H1 (cell line): ENCODE data around the gene LRRC30. TPM values are rescaled to one million over a fixed set of nuclear protein-coding genes. Genes with fewer than 3 reads are reported as not detected.

Experiments used
- CTCF ChIA-PET: fragments of 300-600 bp; sonication (Branson Sonifier 250); formaldehyde crosslinking; loops from one replicate; lab custom pipeline; 2021; ENCODE audit not compliant: partially characterized antibody; lab: Charles Lee
- POLR2A ChIA-PET: fragments of 300-600 bp; sonication (Branson Sonifier 250); formaldehyde crosslinking; loops from one replicate; lab custom pipeline; 2021; ENCODE audit warnings: inconsistent platforms; ENCODE audit not compliant: partially characterized antibody; lab: Charles Lee
- DNase-seq, 2 experiments: peaks; one replicate each; pipeline versions ENCODE4 v3.0.0 to v3.0.0-alpha.2; 2010 to 2022; ENCODE audit warnings: low spot score in 2 of 2, low read depth in 1 of 2, mixed read lengths in 1 of 2
- FAIRE-seq: peaks from 2 replicates; lab custom pipeline; 2011; peaks lifted over from hg19 to GRCh38; lab: Jason Lieb, UNC
- H2AFZ ChIP-seq: 2 replicates; pipeline ENCODE4 v1.8.1; 2012; ENCODE audit warnings: low read length, inconsistent platforms
- H2AK5ac ChIP-seq: 2 replicates; pipeline ENCODE4 v1.6.1; 2013; ENCODE audit warnings: low read depth, low read length
- H2BK120ac ChIP-seq: replicated peaks from 2 replicates; pipeline ENCODE3; 2013; ENCODE audit warnings: low read depth, low read length, inconsistent platforms
- H2BK12ac ChIP-seq: 2 replicates; pipeline ENCODE4 v1.6.1; 2013; ENCODE audit warnings: low read depth, low read length
- H2BK15ac ChIP-seq: 2 replicates; pipeline ENCODE4 v1.6.1; 2013; ENCODE audit warnings: low read length
- H2BK20ac ChIP-seq: 2 replicates; pipeline ENCODE4 v1.6.1; 2013; ENCODE audit warnings: low read length
- H2BK5ac ChIP-seq: 2 replicates; pipeline ENCODE4 v1.6.1; 2013; ENCODE audit warnings: low read depth, low read length
- H3K14ac ChIP-seq: 2 replicates; pipeline ENCODE4 v1.6.1; 2013; ENCODE audit warnings: inconsistent platforms; ENCODE audit not compliant: insufficient read length
- H3K18ac ChIP-seq: 2 replicates; pipeline ENCODE4 v1.6.1; 2013; ENCODE audit warnings: low read length; ENCODE audit errors: extremely low read depth
- H3K23ac ChIP-seq: 2 replicates; pipeline ENCODE4 v1.6.1; 2013; ENCODE audit warnings: inconsistent platforms; ENCODE audit not compliant: insufficient read length
- H3K23me2 ChIP-seq: 2 replicates; pipeline ENCODE4 v1.6.1; 2013; ENCODE audit warnings: low read depth, low read length
- H3K27ac ChIP-seq: 2 replicates; pipeline ENCODE4 v1.6.1; 2011; ENCODE audit warnings: low read depth, low read length, inconsistent platforms
- H3K27me3 ChIP-seq, 4 experiments: replicated peaks in 1 of 4; 1 replicate in 1 of 4; 2 replicates in 3 of 4; pipeline versions ENCODE4 v1.6.1 to v1.8.1; 2011 to 2013; ENCODE audit warnings: low read length in 3 of 4, mild to moderate bottlenecking in 3 of 4, inconsistent platforms in 2 of 4, mixed read lengths in 2 of 4, moderate library complexity in 1 of 4; ENCODE audit not compliant: control insufficient read depth in 3 of 4, insufficient read depth in 3 of 4; ENCODE audit errors: extremely low read depth in 1 of 4
- H3K36me3 ChIP-seq, 4 experiments: 2 replicates each; pipeline versions ENCODE4 v1.6.1 to v1.8.1; 2011 to 2013; ENCODE audit warnings: mild to moderate bottlenecking in 4 of 4, low read length in 3 of 4, moderate library complexity in 2 of 4, control low read depth in 1 of 4, inconsistent platforms in 1 of 4; ENCODE audit not compliant: insufficient read depth in 4 of 4, control insufficient read depth in 2 of 4
- H3K4ac ChIP-seq: replicated peaks from 2 replicates; pipeline ENCODE3; 2013; ENCODE audit warnings: low read length, low read depth, mixed read lengths, inconsistent platforms; ENCODE audit not compliant: insufficient read length
- H3K4me1 ChIP-seq, 4 experiments: replicated peaks in 1 of 4; 1 replicate in 1 of 4; 2 replicates in 3 of 4; pipeline versions ENCODE4 v1.6.1 to v1.8.1; 2011 to 2013; ENCODE audit warnings: low read length in 3 of 4, inconsistent platforms in 2 of 4, mixed read lengths in 1 of 4; ENCODE audit not compliant: insufficient read depth in 4 of 4, control insufficient read depth in 3 of 4
- H3K4me2 ChIP-seq, 2 experiments: 2 replicates each; pipeline versions ENCODE4 v1.6.1 to v1.8.1; 2011 to 2013; ENCODE audit warnings: low read depth in 2 of 2, low read length in 2 of 2, control low read depth in 1 of 2, inconsistent platforms in 1 of 2, mild to moderate bottlenecking in 1 of 2; ENCODE audit not compliant: insufficient read depth in 1 of 2
- H3K4me3 ChIP-seq, 4 experiments: fragments of 200-600, 300-600 bp in 1 of 4; sonication (generic), shearing (Covaris generic), sonication (Bioruptor Twin) in 1 of 4; 2 replicates each; pipeline versions ENCODE4 v1.5.1 to v1.8.1; 2011 to 2016; ENCODE audit warnings: low read length in 4 of 4, low read depth in 3 of 4, control low read depth in 2 of 4, inconsistent platforms in 2 of 4, mild to moderate bottlenecking in 2 of 4, mixed read lengths in 1 of 4, moderate library complexity in 1 of 4; ENCODE audit not compliant: insufficient read depth in 2 of 4; ENCODE audit errors: extremely low read depth in 1 of 4
- H3K56ac ChIP-seq: replicated peaks from 2 replicates; pipeline ENCODE3; 2013; ENCODE audit warnings: low read depth, mild to moderate bottlenecking, mixed read lengths, low read length, inconsistent platforms; ENCODE audit not compliant: insufficient read length
- H3K79me1 ChIP-seq: 2 replicates; pipeline ENCODE4 v1.6.1; 2013; ENCODE audit warnings: low read depth, low read length, control low read depth
- H3K79me2 ChIP-seq, 2 experiments: 2 replicates each; pipeline versions ENCODE4 v1.6.1 to v1.8.1; 2012 to 2013; ENCODE audit warnings: low read length in 2 of 2, mild to moderate bottlenecking in 2 of 2, inconsistent platforms in 1 of 2; ENCODE audit not compliant: insufficient read depth in 2 of 2, control insufficient read depth in 1 of 2
- H3K9ac ChIP-seq, 4 experiments: replicated peaks in 1 of 4; 1 replicate in 1 of 4; 2 replicates in 3 of 4; pipeline versions ENCODE4 v1.6.1 to v1.8.1; 2011 to 2013; ENCODE audit warnings: low read depth in 3 of 4, low read length in 3 of 4, control low read depth in 2 of 4, mild to moderate bottlenecking in 2 of 4, moderate library complexity in 2 of 4, inconsistent platforms in 1 of 4; ENCODE audit errors: extremely low read depth in 1 of 4
- H3K9me3 ChIP-seq, 2 experiments: 2 replicates each; pipeline versions ENCODE4 v1.6.1 to v1.8.1; 2012 to 2013; ENCODE audit warnings: mild to moderate bottlenecking in 2 of 2, moderate library complexity in 2 of 2, control low read depth in 1 of 2, inconsistent platforms in 1 of 2, low read depth in 1 of 2, low read length in 1 of 2, mixed read lengths in 1 of 2; ENCODE audit not compliant: insufficient read depth in 2 of 2
- H4K20me1 ChIP-seq, 2 experiments: replicated peaks in 1 of 2; 2 replicates each; pipeline versions ENCODE3 to v1.8.1; 2011 to 2013; ENCODE audit warnings: inconsistent platforms in 2 of 2, low read length in 2 of 2, mild to moderate bottlenecking in 1 of 2; ENCODE audit not compliant: insufficient read depth in 2 of 2, control insufficient read depth in 1 of 2
- H4K5ac ChIP-seq: 2 replicates; pipeline ENCODE4 v1.6.1; 2013; ENCODE audit warnings: low read length, low read depth, mixed read lengths, inconsistent platforms; ENCODE audit not compliant: insufficient read length
- H4K8ac ChIP-seq: 2 replicates; pipeline ENCODE4 v1.8.0; 2013; ENCODE audit warnings: mild to moderate bottlenecking, moderate library complexity, low read length, inconsistent platforms; ENCODE audit not compliant: insufficient read depth; ENCODE audit errors: extremely low read depth
- H4K91ac ChIP-seq: replicated peaks from 2 replicates; pipeline ENCODE3; 2013; ENCODE audit warnings: low read length, mixed read lengths, inconsistent platforms; ENCODE audit not compliant: insufficient read length
- BACH1 ChIP-seq: IDR thresholded peaks from 2 replicates; pipeline ENCODE4 v1.6.1; 2012; ENCODE audit warnings: low read length, improper control_type of control experiment
- CHD2 ChIP-seq: IDR thresholded peaks from 2 replicates; pipeline ENCODE4 v1.6.1; 2012; ENCODE audit warnings: low read length, improper control_type of control experiment
- EGR1 ChIP-seq: IDR thresholded peaks from 2 replicates; pipeline ENCODE4 v1.6.1; 2011; ENCODE audit warnings: low read depth, low read length, borderline replicate concordance
- HDAC6 ChIP-seq: IDR thresholded peaks from one replicate; pipeline ENCODE4 v1.7.1; 2012; ENCODE audit warnings: low read depth, mild to moderate bottlenecking, inconsistent platforms, low read length, moderate library complexity
- PHF8 ChIP-seq: fragments of 200-600 bp; sonication (generic); conservative IDR thresholded peaks from 2 replicates; pipeline ENCODE4 v1.7.1; 2012; ENCODE audit warnings: low read depth, mild to moderate bottlenecking, inconsistent platforms, low read length, moderate library complexity
- SAP30 ChIP-seq: fragments of 300-600 bp; sonication (generic); IDR thresholded peaks from 2 replicates; pipeline ENCODE4 v1.7.1; 2012; ENCODE audit warnings: low read length, moderate library complexity, mild to moderate bottlenecking, inconsistent platforms; ENCODE audit not compliant: insufficient read depth, insufficient replicate concordance
- SIRT6 ChIP-seq: IDR thresholded peaks from one replicate; pipeline ENCODE4 v1.7.1; 2012; ENCODE audit warnings: low read length, inconsistent platforms
- WGBS, 2 experiments: shearing (Covaris generic) in 1 of 2; methylation state at CpG; one replicate each; pipeline versions ENCODE4 v1.1.6 to v1.1.7; 2013 to 2015; ENCODE audit warnings: low lambda C conversion rate in 2 of 2, mixed read lengths in 2 of 2, inconsistent platforms in 1 of 2, low coverage in 1 of 2, missing lambda C conversion rate in 1 of 2; ENCODE audit not compliant: insufficient replicate concordance in 2 of 2, insufficient coverage in 1 of 2, insufficient read length in 1 of 2; ENCODE audit errors: extremely low coverage in 1 of 2, missing lambda C conversion rate in 1 of 2; 5-methylcytosine and 5-hydroxymethylcytosine counted together
- polyA plus RNA-seq, 7 experiments: library from polyadenylated mRNA; depleted of rRNA in 3 of 7; stranded (reverse) in 5 of 7; unstranded in 2 of 7; fragments of >200 nt in 5 of 7; fragments of 200-250 nt in 2 of 7; gene quantifications; 1 replicate in 5 of 7; 2 replicates in 1 of 7; 4 replicates in 1 of 7; pipeline versions ENCODE4 v1.2.1 to v1.2.3, GENCODE V29; 2011 to 2013; ENCODE audit warnings: missing spikeins in 2 of 7, mixed read lengths in 2 of 7
- total RNA-seq: library from RNA; stranded (reverse); fragmentation: NEBNext Ultra II Directional; extraction: Animal tissue kit (Norgen Biotek cat#: 25700); gene quantifications from 2 replicates; pipeline ENCODE4 v1.2.1, GENCODE V29; 2021

The LRRC30 gene
- total and polyA plus RNA-seq, 2 of the 8 experiments (the other 6 are each of a cell fraction or from before 2014, with no cell fraction given): not detected

DNA sequence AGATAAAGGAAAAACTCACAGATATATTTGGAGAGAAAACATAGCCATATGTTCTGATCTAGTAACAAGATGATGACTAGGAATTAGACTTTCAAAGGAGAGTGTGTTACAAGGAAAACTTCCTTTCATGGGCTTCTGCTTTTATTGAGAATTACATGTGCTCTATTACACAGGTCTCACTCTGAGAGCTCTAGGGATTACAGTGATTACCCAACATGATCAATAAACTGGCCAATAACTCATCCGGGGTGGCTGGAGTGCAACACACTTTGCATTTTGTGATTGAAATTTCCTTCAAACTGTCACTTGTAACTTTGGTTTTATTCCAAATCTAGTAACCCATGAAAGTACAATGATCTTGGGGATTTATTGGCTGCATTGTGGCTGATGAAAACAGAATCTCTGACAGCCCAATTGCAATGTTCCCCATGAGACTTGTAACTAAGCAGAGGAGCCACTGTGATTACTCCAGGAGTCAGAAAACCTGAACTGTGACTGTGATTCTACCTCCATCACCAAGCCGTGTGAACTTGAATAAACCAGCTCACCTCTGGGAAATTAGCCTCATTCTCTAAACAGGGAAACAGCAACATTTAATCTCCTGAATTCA is 40.2 kb upstream of the LRRC30 start:
- no peak overlapping the region for H4K91ac ChIP-seq

More for the DNA sequence above, 40.2 kb upstream of the LRRC30 start:
- H3K14ac ChIP-seq: no peak overlapping the region
- no peak overlapping the region for H2BK120ac ChIP-seq
- H3K4ac ChIP-seq: no peak overlapping the region
- no peaks in the 10 kb centered on the region for H3K79me1 ChIP-seq
- H3K27ac ChIP-seq: no peak overlapping the region
- H3K27me3 ChIP-seq: no peaks in the 10 kb centered on the region
- no peak overlapping the region for H3K23ac ChIP-seq
- H3K18ac ChIP-seq: no peak overlapping the region
- CTCF ChIA-PET: interaction anchor here (0.5 to 2.0 kb wide), 5 partner anchors 13 to 638 kb away, joined by 3 to 8 read pairs (median 4); no protein-coding TSS in a partner anchor
- H3K4me1 ChIP-seq: no peaks in the 10 kb centered on the region
- 94% methylated on average over 2 of the region's 2 CpGs; no CpG with 5 or more reads in 1 of the 2 experiments for WGBS, 2 experiments
- no peak overlapping the region for H3K4me2 ChIP-seq
- no peak overlapping the region for H4K5ac ChIP-seq
- H2BK5ac ChIP-seq: no peak overlapping the region
- no peaks in the 10 kb centered on the region for H3K9me3 ChIP-seq
- FAIRE-seq: no peak
- no peak overlapping the region for H2BK20ac ChIP-seq
- H2BK12ac ChIP-seq: no peak overlapping the region
- H3K4me3 ChIP-seq: no peak overlapping the region
- H3K36me3 ChIP-seq: no peaks in the 10 kb centered on the region
- no peaks in the 10 kb centered on the region for H3K23me2 ChIP-seq
- no peak for TF ChIP-seq PHF8
- no peak for TF ChIP-seq SAP30
- TF ChIP-seq EGR1: no peak
- no peak for TF ChIP-seq HDAC6
- TF ChIP-seq SIRT6: no peak
- no peak for TF ChIP-seq BACH1
- no peak for TF ChIP-seq CHD2
- TF ChIP-seq, all 59 proteins: peak for 0
- POLR2A ChIA-PET: interaction anchor here (0.6 kb wide), 1 partner anchor 57 kb away, joined by 3 read pairs; no protein-coding TSS in a partner anchor
- H3K79me2 ChIP-seq: no peaks in the 10 kb centered on the region
- no peak overlapping the region for H4K8ac ChIP-seq
- no peak overlapping the region for H2AK5ac ChIP-seq
- no peak overlapping the region for H2AFZ ChIP-seq
- H4K20me1 ChIP-seq: no peaks in the 10 kb centered on the region
- H3K56ac ChIP-seq: no peak overlapping the region
- no peak overlapping the region for H2BK15ac ChIP-seq
- no peak for DNase-seq
- H3K9ac ChIP-seq: no peak overlapping the region
